Effector CD8-positive, alpha-beta T cell (primary cell): ENCODE measurements around the gene TRMT13.
"Not testable (repeated sequence)": the region's sequence is repeated elsewhere in the genome, so short reads cannot be mapped to it uniquely, and the experiment has no call there.

Experiments
- DNase-seq: peaks from one replicate; lab custom pipeline; 2025; lab: John Stamatoyannopoulos, UW

Gene TRMT13

DNA sequence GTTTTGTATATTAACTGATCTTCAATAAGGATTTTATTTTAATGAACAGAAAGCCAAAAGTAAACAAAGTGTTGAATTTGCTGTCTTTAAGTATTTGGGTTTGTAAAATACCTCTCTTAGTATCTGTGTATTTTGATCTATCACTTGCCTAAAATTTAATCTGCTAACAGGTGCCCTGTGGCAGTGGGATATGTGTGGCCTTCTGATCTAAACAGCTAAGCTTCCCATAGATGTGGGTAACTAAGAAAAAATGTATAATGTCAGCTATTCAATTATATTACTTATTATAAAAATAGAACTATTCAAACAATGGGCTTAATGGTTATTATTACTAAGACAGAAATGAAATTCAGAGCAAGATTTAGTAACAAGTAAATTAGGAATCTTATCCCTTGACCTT, 29.9 kb downstream of the TRMT13 start:
- no peak for DNase-seq

DNA sequence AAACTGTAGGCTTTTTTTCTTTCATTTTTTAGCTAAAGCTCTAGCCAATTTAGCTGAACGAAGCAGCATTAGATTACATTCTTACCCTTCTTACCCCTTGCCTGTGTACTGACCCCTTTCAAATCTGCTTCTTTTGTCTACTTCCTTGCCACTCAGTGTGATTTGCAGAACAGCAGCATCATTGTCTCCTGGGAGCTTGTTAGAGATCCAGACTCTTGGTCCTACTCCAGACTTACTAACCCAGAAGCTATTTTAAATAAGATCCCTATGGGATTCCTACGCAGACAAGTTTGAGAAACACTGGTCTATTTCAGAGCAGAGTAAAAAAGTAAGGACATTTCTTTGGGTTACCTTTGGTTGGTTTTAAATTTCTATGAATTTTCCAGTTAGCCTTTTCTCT, 31.3 kb downstream of the TRMT13 start:
- DNase-seq: no peak

DNA sequence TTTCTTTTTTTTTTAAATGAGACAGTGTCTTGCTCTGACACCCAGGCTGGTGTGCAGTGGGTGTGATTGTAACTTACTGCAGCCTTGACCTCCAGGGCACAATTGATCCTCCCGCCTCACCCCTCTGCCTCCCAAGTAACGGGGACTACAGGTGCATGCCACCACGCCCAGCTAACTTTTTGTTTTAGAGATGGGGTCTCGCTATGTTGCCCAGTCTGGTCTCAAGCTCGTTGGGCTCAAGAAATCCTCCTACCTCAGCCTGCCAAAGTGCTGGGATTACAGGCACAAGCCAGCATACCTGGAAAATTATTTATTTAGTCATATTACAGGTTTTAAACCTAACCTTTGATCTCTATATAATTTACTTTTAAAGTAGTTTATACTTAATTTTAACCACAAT, 31.7 kb downstream of the TRMT13 start:
- no peak for DNase-seq

DNA sequence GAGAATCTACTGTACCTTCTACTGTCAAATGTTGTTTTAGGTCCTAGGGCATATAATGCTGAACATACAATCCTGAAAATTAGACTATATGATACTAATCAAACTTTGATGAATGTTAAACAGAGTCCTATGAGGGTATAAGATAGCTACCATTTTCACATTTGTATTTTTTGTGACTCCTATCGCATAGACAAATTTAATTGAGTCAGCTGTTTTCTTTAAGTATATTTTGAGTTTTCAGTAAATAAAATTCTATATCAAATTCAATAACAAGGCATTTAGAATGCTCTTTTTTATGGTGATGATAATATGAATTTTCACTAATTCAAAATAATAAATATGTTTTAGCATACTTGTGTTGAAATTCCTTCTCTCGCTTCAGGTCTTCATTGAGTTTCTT, 35.1 kb downstream of the TRMT13 start:
- no peak for DNase-seq

DNA sequence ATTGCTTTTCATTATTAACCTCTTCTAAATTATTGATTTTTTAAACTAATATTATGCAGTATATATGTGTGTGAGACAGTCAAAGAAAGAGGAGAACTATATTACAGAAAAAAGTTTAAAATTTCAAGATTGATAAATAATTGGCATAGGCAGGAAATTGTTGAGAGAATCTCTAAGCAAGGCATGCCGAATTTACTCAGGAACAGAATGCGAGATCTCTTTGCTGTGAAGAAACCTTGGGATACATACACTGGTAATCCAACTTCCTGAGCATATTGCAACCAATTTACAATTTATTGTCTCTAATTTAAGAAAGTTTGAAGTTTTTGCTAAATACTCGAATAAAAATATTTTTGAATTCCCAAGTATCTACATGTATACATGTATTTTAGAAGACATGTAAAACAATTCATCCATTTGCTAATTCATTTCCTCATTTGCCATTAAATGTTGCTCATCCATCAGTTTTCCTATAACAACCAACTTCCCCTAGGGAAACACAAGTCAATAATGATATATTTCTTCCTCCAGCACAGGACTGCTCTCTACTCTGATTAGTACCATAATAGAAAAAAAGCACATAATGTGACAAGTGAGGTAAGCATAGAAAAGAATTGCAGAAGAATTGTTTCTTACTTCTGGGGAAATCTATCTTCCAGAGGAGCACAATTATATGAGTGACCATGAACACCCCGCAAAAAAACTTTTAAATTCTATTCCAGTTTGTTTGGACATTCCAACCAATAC, 44.5 kb downstream of the TRMT13 start:
- no peak for DNase-seq

DNA sequence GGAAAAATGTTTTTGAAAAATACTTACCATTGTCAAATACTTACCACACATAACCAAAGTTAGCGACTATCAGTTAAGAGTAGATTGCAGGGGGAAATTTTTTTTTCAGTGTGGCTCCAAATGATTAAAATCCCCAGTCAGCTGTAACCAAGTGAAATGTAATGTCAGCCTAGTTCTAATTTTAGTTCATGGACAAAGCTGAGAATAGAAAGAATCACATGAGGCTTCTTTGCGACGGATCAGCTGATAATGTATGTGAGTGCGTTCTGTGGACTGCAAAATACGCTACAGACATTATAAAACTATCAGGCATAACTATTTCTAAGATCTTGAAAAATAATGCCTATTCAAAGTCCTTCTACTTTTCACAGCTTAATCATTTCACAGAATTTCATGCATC, 45.1 kb downstream of the TRMT13 start, which contains the start of gene LRRC39:
LRRC39 (minus strand) TSS at position 166 of the 400 bp plus-strand sequence. CDS start 9,740 bp downstream, outside the sequence.
- DNase-seq: no peak

DNA sequence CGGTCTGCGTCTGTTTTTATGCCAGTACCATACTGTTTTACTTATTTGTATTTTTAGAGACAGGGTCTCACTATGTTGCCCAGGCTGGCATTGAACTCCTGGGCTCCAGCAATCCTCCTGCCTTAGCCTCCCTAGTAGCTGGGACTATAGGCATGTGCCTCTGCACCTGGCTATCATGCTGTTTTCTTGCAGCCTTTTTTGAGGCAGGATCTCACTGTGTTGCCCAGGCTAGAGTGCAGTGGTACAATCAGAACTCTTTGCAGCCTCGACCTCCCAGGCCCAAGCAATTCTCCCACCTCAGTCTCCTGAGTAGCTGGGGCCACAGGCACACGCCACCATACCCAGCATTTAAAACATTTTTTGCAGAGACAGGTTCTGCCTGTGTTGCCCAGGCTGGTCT, 50.4 kb downstream of the TRMT13 start:
- DNase-seq: no peak

DNA sequence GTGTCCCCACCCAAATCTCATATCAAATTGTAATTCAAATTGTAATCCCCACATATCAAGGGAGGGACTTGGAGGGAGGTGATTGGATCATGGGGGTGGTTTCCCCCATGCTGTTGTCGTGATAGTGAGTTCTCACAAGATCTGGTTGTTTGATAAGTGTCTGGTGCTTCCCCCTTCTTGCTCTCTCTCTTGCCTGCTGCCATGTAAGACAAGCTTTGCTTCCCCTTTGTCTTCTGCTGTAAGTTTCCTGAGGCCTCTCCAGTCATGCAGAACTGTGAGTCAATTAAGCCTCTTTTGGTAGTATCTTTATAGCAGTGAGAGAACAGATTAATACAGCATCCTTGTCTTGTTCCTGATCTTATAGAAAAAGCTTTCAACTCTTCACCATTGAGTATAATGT, 51.6 kb downstream of the TRMT13 start:
- no peak for DNase-seq

DNA sequence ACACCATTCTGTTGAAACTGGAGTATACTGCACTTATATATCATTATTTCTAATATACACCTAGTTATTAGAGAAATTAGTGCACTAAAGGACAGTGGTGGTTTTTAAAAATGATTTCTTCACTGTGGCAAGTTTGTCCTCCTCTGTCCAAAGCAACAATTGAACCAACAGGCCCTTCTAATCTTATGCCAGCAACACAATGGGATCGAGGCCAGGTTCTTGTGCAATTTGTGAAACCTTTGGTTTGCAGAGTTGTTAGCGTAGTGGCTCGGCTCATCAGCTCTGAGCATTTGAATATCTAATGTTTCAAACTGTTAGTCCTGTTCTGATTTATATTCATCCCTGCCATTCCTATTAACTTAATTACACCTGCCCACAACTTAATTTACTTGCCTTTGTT, 54.9 kb downstream of the TRMT13 start:
- no peak for DNase-seq

DNA sequence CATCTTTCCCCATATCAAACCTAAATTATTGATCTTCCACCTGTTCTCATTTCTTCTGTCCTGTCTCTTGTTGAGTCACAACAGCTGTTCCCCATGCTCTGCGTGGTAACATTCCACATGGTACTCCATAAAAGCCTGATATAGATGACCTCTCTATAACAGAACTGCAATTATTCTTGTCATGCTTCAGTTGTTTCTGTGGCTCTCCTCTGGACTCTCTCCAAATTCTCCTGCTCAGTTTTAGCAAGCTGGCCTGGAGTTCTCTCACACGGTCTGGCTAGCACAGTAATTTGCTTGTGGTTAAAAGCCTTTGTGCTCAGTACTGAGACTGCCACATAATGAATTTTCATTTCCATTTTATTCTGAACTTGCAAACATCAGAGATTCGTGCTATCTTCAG, 55.7 kb downstream of the TRMT13 start:
- DNase-seq: no peak

DNA sequence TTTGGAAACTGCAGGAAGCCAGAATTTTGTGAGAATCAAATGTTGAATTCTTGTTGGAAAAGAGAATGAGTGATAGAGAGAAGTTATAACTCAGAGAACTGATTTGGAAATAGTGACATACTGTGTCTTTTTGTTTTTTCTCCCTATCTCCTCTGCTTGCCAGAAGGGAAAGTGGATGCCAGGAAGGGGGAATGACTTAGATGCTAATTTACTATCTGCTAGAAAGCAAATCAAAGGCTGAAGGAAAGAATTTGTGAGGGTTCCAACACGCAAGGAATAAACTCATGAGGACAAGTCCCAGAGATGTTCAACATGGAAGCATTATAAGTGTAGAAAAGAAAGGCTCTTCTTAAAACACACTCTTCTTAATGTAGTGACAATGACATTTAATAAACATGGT, 65.6 kb downstream of the TRMT13 start:
- no peak for DNase-seq

DNA sequence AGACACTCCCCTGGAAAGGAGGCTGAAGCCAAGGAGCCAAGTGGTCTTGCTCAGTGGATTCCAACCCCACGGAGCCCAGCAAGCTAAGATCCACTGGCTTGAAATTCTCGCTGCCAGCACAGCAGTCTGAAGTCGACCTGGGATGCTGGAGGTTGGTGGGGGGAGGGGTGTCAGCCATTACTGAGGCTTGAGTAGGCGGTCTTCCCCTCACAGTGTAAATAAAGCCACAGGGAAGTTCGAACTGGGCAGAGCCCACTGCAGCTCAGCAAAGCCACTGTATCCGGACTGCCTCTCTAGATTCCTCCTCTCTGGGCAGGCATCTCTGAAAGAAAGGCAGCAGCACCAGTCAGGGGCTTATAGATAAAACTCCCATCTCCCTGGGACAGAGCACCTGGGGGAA, 67.1 kb downstream of the TRMT13 start:
- DNase-seq: not testable (repeated sequence)
